K562 (cell line): ENCODE measurements around the gene TSSK2. TPM values are rescaled to one million over a fixed set of nuclear protein-coding genes. Genes with fewer than 3 reads are reported as not detected.
A peak's percentile ranks its signal among the peaks of the same experiment; 100 is the strongest.

Experiments
- ATF1 ChIP-seq, 2 experiments: fragments of 450-650 bp in 1 of 2; IDR thresholded peaks; 2 replicates each; pipeline ENCODE4 v1.6.1; 2016; ENCODE audit warnings: missing compliant biosample characterization in 1 of 2, missing genetic modification characterization in 1 of 2
- ATF2 ChIP-seq: sonication (generic); formaldehyde crosslinking; IDR thresholded peaks from 2 replicates; pipeline ENCODE4 v1.8.1; 2022; ENCODE audit warnings: missing genetic modification reagents
- DPF2 ChIP-seq: fragments of 450-650 bp; IDR thresholded peaks from 2 replicates; pipeline ENCODE4 v1.6.1; 2016
- E4F1 ChIP-seq: fragments of 250-450 bp; sonication (Bioruptor Pico); IDR thresholded peaks from 2 replicates; pipeline ENCODE4 v1.5.0; 2021; ENCODE audit warnings: mild to moderate bottlenecking, borderline replicate concordance
- ELK1 ChIP-seq: sonication (generic); formaldehyde crosslinking; IDR thresholded peaks from 2 replicates; pipeline ENCODE4 v1.8.1; 2022; ENCODE audit warnings: missing genetic modification reagents
- MBD2 ChIP-seq: sonication (generic); IDR thresholded peaks from 2 replicates; pipeline ENCODE4 v1.6.1; 2016; ENCODE audit warnings: low read depth, borderline replicate concordance
- NBN ChIP-seq: fragments of 450-650 bp; IDR thresholded peaks from 2 replicates; pipeline ENCODE4 v1.6.1; 2016; ENCODE audit warnings: low read depth, mild to moderate bottlenecking
- NCOA6 ChIP-seq: fragments of 450-650 bp; IDR thresholded peaks from 2 replicates; pipeline ENCODE4 v1.6.1; 2017; ENCODE audit warnings: mild to moderate bottlenecking
- RBBP5 ChIP-seq: fragments of 200-600 bp; sonication (generic); IDR thresholded peaks from 2 replicates; pipeline ENCODE4 v1.6.1; 2012; ENCODE audit warnings: borderline replicate concordance, mild to moderate bottlenecking, low read length, control low read depth, inconsistent platforms; ENCODE audit not compliant: insufficient read depth, poor library complexity, severe bottlenecking
- TFAM ChIP-seq: fragments of 250-450 bp; sonication (Bioruptor Pico); conservative IDR thresholded peaks from 2 replicates; pipeline ENCODE4 v1.5.0; 2021; ENCODE audit warnings: mild to moderate bottlenecking, moderate library complexity
- ZBTB2 ChIP-seq: fragments of 450-650 bp; IDR thresholded peaks from 2 replicates; pipeline ENCODE4 v1.6.1; 2016; ENCODE audit warnings: antibody characterized with exemption
- ZFPM2 ChIP-seq: fragments of 250-450 bp; sonication (Bioruptor Pico); IDR thresholded peaks from 2 replicates; pipeline ENCODE4 v1.5.1; 2022; ENCODE audit warnings: mild to moderate bottlenecking
- ZMIZ1 ChIP-seq, 2 experiments: fragments of 150-350 bp in 1 of 2; IDR thresholded peaks; 2 replicates each; pipeline ENCODE4 v1.6.1; 2012 to 2016; ENCODE audit warnings: low read depth in 2 of 2, low read length in 2 of 2, mild to moderate bottlenecking in 1 of 2, moderate library complexity in 1 of 2
- ZNF197 ChIP-seq: fragments of 200-800 bp; sonication (Bioruptor generic); IDR thresholded peaks from 2 replicates; pipeline ENCODE4 v1.6.1; 2016; ENCODE audit warnings: low read depth, missing genetic modification characterization, missing compliant biosample characterization
- polyA plus RNA-seq, 8 experiments: library from polyadenylated mRNA; depleted of rRNA in 4 of 8; stranded (reverse) in 5 of 8; unstranded in 3 of 8; fragments of >200 nt; fragmentation: Nextera tagmentation in 2 of 8; fragmentation: Illumina TruSeq in 1 of 8; extraction: Ambion mirVana in 2 of 8; extraction: Trizol in 1 of 8; gene quantifications; 2 replicates each; pipeline versions ENCODE4 v1.2.1 to v1.2.3, GENCODE V29; 2011 to 2014; ENCODE audit warnings: inconsistent platforms in 1 of 8, missing spikeins in 1 of 8
- total RNA-seq, 7 experiments: library from RNA; depleted of rRNA in 6 of 7; stranded (reverse); fragments of >200 nt in 6 of 7; fragmentation: Illumina TruSeq in 2 of 7; extraction: Trizol in 2 of 7; gene quantifications; 2 replicates each; pipeline versions ENCODE4 v1.2.1 to v1.2.3, GENCODE V29; 2011 to 2021; ENCODE audit warnings: low replicate concordance in 1 of 7
- TF ChIP-seq, protein P1 (sequence below): fragments of 250-450 bp; sonication (Bioruptor Pico); IDR thresholded peaks from 2 replicates; pipeline ENCODE4 v1.9.0; 2021; ENCODE audit warnings: mild to moderate bottlenecking, inconsistent platforms

The TSSK2 gene
- total and polyA plus RNA-seq, 9 of the 15 experiments (the other 6 are each of a cell fraction or from before 2014, with no cell fraction given) = 0.04 TPM; not detected in 8

GRCh38 chr22:19179497-19180048, 48.5 kb downstream of the TSSK2 start (continued):
- TF ChIP-seq NCOA6 (no peak), ZFPM2 (no peak), DPF2 (no peak), ELK1 (no peak), ZMIZ1 (IDR thresholded peaks at IDR 0.05; ENCODE audit: low read depth in 2 of 2, low read length in 2 of 2) (peak in 1 of 2 experiments; percentile 14; a peak in 1 of 4 replicates), MBD2 (no peak), ZBTB2 (no peak), ATF2 (no peak), TFAM (no peak), RBBP5 (no peak), ZNF197 (CRISPR knock-in tag) (no peak), E4F1 (CRISPR knock-in tag) (no peak), ATF1 (CRISPR knock-in tag; IDR thresholded peaks at IDR 0.05) (no peak), ATF1 (tag; IDR thresholded peaks at IDR 0.05) (peak; percentile 77), NBN (no peak)
- TF ChIP-seq, protein P1, sequence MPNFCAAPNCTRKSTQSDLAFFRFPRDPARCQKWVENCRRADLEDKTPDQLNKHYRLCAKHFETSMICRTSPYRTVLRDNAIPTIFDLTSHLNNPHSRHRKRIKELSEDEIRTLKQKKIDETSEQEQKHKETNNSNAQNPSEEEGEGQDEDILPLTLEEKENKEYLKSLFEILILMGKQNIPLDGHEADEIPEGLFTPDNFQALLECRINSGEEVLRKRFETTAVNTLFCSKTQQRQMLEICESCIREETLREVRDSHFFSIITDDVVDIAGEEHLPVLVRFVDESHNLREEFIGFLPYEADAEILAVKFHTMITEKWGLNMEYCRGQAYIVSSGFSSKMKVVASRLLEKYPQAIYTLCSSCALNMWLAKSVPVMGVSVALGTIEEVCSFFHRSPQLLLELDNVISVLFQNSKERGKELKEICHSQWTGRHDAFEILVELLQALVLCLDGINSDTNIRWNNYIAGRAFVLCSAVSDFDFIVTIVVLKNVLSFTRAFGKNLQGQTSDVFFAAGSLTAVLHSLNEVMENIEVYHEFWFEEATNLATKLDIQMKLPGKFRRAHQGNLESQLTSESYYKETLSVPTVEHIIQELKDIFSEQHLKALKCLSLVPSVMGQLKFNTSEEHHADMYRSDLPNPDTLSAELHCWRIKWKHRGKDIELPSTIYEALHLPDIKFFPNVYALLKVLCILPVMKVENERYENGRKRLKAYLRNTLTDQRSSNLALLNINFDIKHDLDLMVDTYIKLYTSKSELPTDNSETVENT (CRISPR knock-in tag) = peak; percentile 52
